Endothelial cell of umbilical vein (primary cell): Measurements from ENCODE around the gene RAB31. TPM values are rescaled to one million over a fixed set of nuclear protein-coding genes. Genes with fewer than 3 reads are reported as not detected.

ENCODE experiments used
- BruUV-seq: library from RNA; stranded (reverse); fragments of 400-500 nt; replicated peaks from 2 replicates; lab custom pipeline; 2021; lab: Mats Ljungman, UMichigan
- CTCF ChIA-PET: fragments of 300-600, 350-600 bp; sonication (Branson Sonifier 250); formaldehyde crosslinking; loops from one replicate; lab custom pipeline; 2021; ENCODE audit warnings: antibody characterized with exemption, inconsistent platforms; lab: Charles Lee
- POLR2A ChIA-PET: fragments of 300-600, 350-600 bp; sonication (Branson Sonifier 250); formaldehyde crosslinking; loops from one replicate; lab custom pipeline; 2021; ENCODE audit warnings: antibody characterized with exemption, inconsistent platforms; lab: Charles Lee
- DNase-seq: peaks from one replicate; pipeline ENCODE4 v3.0.0-alpha.2; 2011; ENCODE audit warnings: low read depth, low spot score
- FAIRE-seq: peaks from 2 replicates; lab custom pipeline; 2011; peaks lifted over from hg19 to GRCh38; lab: Jason Lieb, UNC
- H2AFZ ChIP-seq: 2 replicates; pipeline ENCODE4 v1.6.0; 2012; ENCODE audit warnings: low read depth, low read length, control low read depth, inconsistent platforms
- H3K27ac ChIP-seq: 2 replicates; pipeline ENCODE4 v1.5.1; 2011; ENCODE audit warnings: low read depth, mild to moderate bottlenecking, control low read depth, low read length, moderate library complexity; ENCODE audit not compliant: insufficient read depth
- H3K27me3 ChIP-seq, 2 experiments: 2 replicates each; pipeline versions ENCODE4 v1.6.0 to v1.6.1; 2011; ENCODE audit warnings: low read length in 2 of 2, mixed read lengths in 1 of 2; ENCODE audit not compliant: control insufficient read depth in 2 of 2, insufficient read depth in 2 of 2
- H3K36me3 ChIP-seq, 2 experiments: 2 replicates in 1 of 2; 3 replicates in 1 of 2; pipeline ENCODE4 v1.5.1; 2011; ENCODE audit warnings: low read length in 2 of 2, mild to moderate bottlenecking in 1 of 2, moderate library complexity in 1 of 2; ENCODE audit not compliant: control insufficient read depth in 2 of 2, insufficient read depth in 2 of 2; ENCODE audit errors: extremely low read depth in 1 of 2
- H3K4me1 ChIP-seq: 3 replicates; pipeline ENCODE4 v1.5.1; 2011; ENCODE audit warnings: mild to moderate bottlenecking, low read length; ENCODE audit not compliant: control insufficient read depth, insufficient read depth; ENCODE audit errors: extremely low read depth
- H3K4me2 ChIP-seq: 2 replicates; pipeline ENCODE4 v1.6.1; 2011; ENCODE audit warnings: low read length, control low read depth, mixed read lengths; ENCODE audit not compliant: insufficient read depth
- H3K4me3 ChIP-seq, 3 experiments: fragments of 200-600 bp in 1 of 3; sonication (generic), shearing (Covaris generic) in 1 of 3; replicated peaks in 1 of 3; 2 replicates each; pipeline ENCODE4 v1.5.1; 2011 to 2016; ENCODE audit warnings: control low read depth in 3 of 3, low read length in 3 of 3, mild to moderate bottlenecking in 2 of 3, inconsistent platforms in 1 of 3, low read depth in 1 of 3, moderate library complexity in 1 of 3; ENCODE audit not compliant: insufficient read depth in 1 of 3
- H3K79me2 ChIP-seq: 2 replicates; pipeline ENCODE4 v1.6.0; 2012; ENCODE audit warnings: low read length, inconsistent platforms; ENCODE audit not compliant: control insufficient read depth, insufficient read depth
- H3K9ac ChIP-seq: replicated peaks from 2 replicates; pipeline ENCODE3; 2011; ENCODE audit warnings: low read length, control low read depth; ENCODE audit not compliant: insufficient read depth; ENCODE audit errors: extremely low read depth
- H3K9me1 ChIP-seq: replicated peaks from 3 replicates; pipeline ENCODE4 v1.6.0; 2011; ENCODE audit warnings: mild to moderate bottlenecking, low read length; ENCODE audit not compliant: control insufficient read depth, insufficient read depth; ENCODE audit errors: extremely low read depth
- H3K9me3 ChIP-seq: replicated peaks from 2 replicates; pipeline ENCODE4 v1.5.1; 2012; ENCODE audit warnings: low read length, inconsistent platforms; ENCODE audit not compliant: control insufficient read depth, insufficient read depth
- H4K20me1 ChIP-seq: replicated peaks from 2 replicates; pipeline ENCODE3; 2011; ENCODE audit warnings: mild to moderate bottlenecking, low read length; ENCODE audit not compliant: control insufficient read depth, insufficient read depth; ENCODE audit errors: extremely low read depth
- EZH2 ChIP-seq: IDR thresholded peaks from 2 replicates; pipeline ENCODE4 v1.6.1; 2012; ENCODE audit warnings: borderline replicate concordance, low read depth, mild to moderate bottlenecking, moderate library complexity, low read length, inconsistent platforms; ENCODE audit not compliant: severe bottlenecking
- FOS ChIP-seq: IDR thresholded peaks from 2 replicates; pipeline ENCODE4 v1.6.1; 2011; ENCODE audit warnings: mild to moderate bottlenecking, low read length, moderate library complexity, borderline replicate concordance; ENCODE audit not compliant: insufficient read depth
- GATA2 ChIP-seq: IDR thresholded peaks from 2 replicates; pipeline ENCODE4 v1.7.0; 2011; ENCODE audit warnings: low read depth, mild to moderate bottlenecking, moderate library complexity, mixed read lengths, low read length; ENCODE audit not compliant: insufficient read length, insufficient read depth
- JUN ChIP-seq: IDR thresholded peaks from 2 replicates; pipeline ENCODE4 v1.6.1; 2011; ENCODE audit warnings: borderline replicate concordance, low read depth; ENCODE audit not compliant: insufficient read length, insufficient read depth
- POLR2A ChIP-seq: IDR thresholded peaks from 2 replicates; pipeline ENCODE4 v1.6.1; 2012; ENCODE audit warnings: low read depth, mild to moderate bottlenecking, control low read depth, low read length
- POLR2AphosphoS5 ChIP-seq: IDR thresholded peaks from 2 replicates; pipeline ENCODE4 v1.6.1; 2012; ENCODE audit warnings: low read depth, mild to moderate bottlenecking, control low read depth, low read length, moderate library complexity; ENCODE audit not compliant: insufficient read depth
- dilution Hi-C: fragments of 300-500 bp; cut with MboI; formaldehyde crosslinking; loops from one replicate; pipeline ENCODE4 v1.15.0; 2019; ENCODE audit warnings: low sequenced_read_pairs; ENCODE audit not compliant: extremely low pct_ligation_motif_present
- intact Hi-C: fragments of 100-400 bp; cut with micrococcal nuclease; formaldehyde crosslinking; loops from one replicate; pipeline ENCODE4 v1.10.0; 2022
- polyA plus RNA-seq, 4 experiments: library from polyadenylated mRNA; depleted of rRNA in 3 of 4; stranded (reverse) in 3 of 4; unstranded in 1 of 4; fragments of >200 nt; gene quantifications; 2 replicates each; pipeline versions ENCODE4 v1.2.1 to v1.2.3, GENCODE V29; 2011 to 2012; ENCODE audit warnings: missing spikeins in 1 of 4
- total RNA-seq: library from RNA; stranded (reverse); gene quantifications from 2 replicates; pipeline ENCODE4 v1.2.3, GENCODE V29; 2021
- TF ChIP-seq, protein P1 (sequence below), 2 donors: IDR thresholded peaks; 1 replicate in 1 of 2; 2 replicates in 1 of 2; pipeline ENCODE4 v1.5.1; 2011; ENCODE audit warnings: low read length in 2 of 2, mild to moderate bottlenecking in 2 of 2, moderate library complexity in 2 of 2, control low read depth in 1 of 2, inconsistent platforms in 1 of 2, low read depth in 1 of 2; ENCODE audit not compliant: insufficient read depth in 1 of 2; ENCODE audit errors: extremely low read depth in 1 of 2

RAB31 gene
- total and polyA plus RNA-seq, 2 donors (not counting 3 experiments of a cell fraction or from before 2014, with no cell fraction given), result 30.5 TPM

DNA sequence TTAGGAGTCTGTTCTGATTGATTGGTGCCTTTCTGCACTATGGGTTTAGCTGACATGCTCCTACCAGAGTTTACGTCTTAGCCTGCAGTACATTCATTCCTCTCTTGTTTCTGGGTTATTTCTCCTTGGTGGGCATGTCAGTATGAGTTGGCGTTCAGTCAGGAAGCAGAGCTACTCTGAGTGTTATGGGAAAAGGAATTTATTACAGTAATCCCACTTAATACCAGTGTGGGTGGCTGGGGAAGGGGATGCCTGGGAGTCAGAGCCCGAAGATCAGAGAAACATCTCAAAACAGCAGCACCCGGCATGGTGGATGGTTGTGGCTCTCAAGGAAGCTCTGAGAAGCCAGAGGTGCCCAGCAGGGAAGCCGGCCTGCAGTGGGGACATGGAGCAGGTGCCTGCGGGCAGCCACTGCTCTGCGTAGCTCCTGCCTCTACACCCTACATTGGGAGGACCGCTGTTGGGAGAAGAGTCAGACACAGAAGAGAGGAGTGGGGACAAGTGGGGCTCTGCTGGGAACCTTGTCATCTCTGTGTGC, 48.9 kb downstream of the RAB31 start:
- DNase-seq (no peak), FAIRE-seq (no peak)
- no peak overlapping the region for H3K9ac ChIP-seq
- H2AFZ ChIP-seq, result no peak overlapping the region
- H3K9me3 ChIP-seq, result no peaks in the 10 kb centered on the region
- BruUV-seq, result no TSS peak
- peaks cover 15% of the 10 kb centered on the region for H3K4me1 ChIP-seq
- no peak for TF ChIP-seq FOS
- TF ChIP-seq POLR2AphosphoS5, result no peak
- no peak for TF ChIP-seq GATA2
- no peak for TF ChIP-seq JUN
- TF ChIP-seq EZH2, result no peak
- TF ChIP-seq, protein P1, sequence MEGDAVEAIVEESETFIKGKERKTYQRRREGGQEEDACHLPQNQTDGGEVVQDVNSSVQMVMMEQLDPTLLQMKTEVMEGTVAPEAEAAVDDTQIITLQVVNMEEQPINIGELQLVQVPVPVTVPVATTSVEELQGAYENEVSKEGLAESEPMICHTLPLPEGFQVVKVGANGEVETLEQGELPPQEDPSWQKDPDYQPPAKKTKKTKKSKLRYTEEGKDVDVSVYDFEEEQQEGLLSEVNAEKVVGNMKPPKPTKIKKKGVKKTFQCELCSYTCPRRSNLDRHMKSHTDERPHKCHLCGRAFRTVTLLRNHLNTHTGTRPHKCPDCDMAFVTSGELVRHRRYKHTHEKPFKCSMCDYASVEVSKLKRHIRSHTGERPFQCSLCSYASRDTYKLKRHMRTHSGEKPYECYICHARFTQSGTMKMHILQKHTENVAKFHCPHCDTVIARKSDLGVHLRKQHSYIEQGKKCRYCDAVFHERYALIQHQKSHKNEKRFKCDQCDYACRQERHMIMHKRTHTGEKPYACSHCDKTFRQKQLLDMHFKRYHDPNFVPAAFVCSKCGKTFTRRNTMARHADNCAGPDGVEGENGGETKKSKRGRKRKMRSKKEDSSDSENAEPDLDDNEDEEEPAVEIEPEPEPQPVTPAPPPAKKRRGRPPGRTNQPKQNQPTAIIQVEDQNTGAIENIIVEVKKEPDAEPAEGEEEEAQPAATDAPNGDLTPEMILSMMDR (IDR thresholded peaks at IDR 0.05; ENCODE audit: extremely low read depth in 1 of 2, insufficient read depth in 1 of 2, low read depth in 1 of 2, low read length in 2 of 2), result no peak
- no peak for TF ChIP-seq POLR2A
- ChIA-PET CTCF (interaction anchor here (1.6 kb wide), 1 partner anchor 145 kb away, joined by 5 read pairs; no protein-coding TSS in a partner anchor), POLR2A (no interaction called here)
- no peaks in the 10 kb centered on the region for H3K9me1 ChIP-seq
- no peak overlapping the region for H3K4me3 ChIP-seq
- no peak overlapping the region for H3K4me2 ChIP-seq
- dilution Hi-C loops, result no loop called here
- H3K27me3 ChIP-seq, result no peaks in the 10 kb centered on the region
- H4K20me1 ChIP-seq, result no peaks in the 10 kb centered on the region
- peaks cover 2% of the 10 kb centered on the region for H3K79me2 ChIP-seq
- intact Hi-C loops, result loop anchor here (5.0 kb wide), 1 partner anchor 50 kb away; the partner anchor contains the start of gene RAB31
- no peak overlapping the region for H3K27ac ChIP-seq
- no peaks in the 10 kb centered on the region for H3K36me3 ChIP-seq
